Subcutaneous adipose tissue (tissue), 4 donors: ENCODE results near the gene NUP153. TPM values are rescaled to one million over a fixed set of nuclear protein-coding genes. Genes with fewer than 3 reads are reported as not detected.

Source experiments
- total RNA-seq, 4 donors: library from RNA; depleted of rRNA; stranded (reverse); fragments of >200 nt; gene quantifications; one replicate each; pipeline ENCODE4 v1.1.0, GENCODE V29; 2016
- TF ChIP-seq, protein P1 (sequence below): fragments of 450-650 bp; IDR thresholded peaks from one replicate; pipeline ENCODE4 v1.5.1; 2016; ENCODE audit warnings: low read depth, mild to moderate bottlenecking, control low read depth, antibody characterized with exemption, moderate library complexity

The NUP153 gene
- total RNA-seq, 4 donors from 2014 or later, result 30.3 to 48.3 (median 32.0) TPM

DNA sequence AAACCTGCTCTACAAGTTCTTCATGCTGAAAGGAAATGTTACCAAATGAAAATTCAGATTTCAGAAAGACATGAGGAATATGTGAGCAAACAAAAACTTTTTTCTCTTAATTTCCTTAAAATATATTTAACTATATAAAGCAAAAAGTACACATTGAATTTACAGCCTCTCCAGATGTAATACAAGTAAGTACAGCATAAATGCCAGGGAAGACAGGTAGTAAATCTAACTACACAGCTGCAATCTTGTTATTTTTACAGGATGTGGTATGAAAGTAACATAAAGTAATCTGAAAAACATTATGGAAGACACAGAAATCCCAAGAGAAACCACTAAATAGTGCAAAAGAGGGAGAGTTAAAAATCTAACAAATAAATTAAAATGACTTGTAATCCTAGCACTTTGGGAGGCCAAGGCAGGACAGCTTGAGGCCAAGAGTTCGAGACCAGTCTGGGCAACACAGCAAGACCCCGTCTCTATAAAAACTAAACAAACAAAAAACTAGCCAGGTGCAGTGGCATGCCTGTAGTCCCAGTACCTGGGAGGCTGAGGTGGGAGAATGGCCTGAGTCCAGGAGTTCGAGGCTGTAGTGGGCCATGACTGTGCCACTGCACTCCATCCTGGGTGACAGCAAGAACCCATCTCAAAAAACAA is 55.9 kb downstream of the NUP153 start:
- TF ChIP-seq, protein P1, sequence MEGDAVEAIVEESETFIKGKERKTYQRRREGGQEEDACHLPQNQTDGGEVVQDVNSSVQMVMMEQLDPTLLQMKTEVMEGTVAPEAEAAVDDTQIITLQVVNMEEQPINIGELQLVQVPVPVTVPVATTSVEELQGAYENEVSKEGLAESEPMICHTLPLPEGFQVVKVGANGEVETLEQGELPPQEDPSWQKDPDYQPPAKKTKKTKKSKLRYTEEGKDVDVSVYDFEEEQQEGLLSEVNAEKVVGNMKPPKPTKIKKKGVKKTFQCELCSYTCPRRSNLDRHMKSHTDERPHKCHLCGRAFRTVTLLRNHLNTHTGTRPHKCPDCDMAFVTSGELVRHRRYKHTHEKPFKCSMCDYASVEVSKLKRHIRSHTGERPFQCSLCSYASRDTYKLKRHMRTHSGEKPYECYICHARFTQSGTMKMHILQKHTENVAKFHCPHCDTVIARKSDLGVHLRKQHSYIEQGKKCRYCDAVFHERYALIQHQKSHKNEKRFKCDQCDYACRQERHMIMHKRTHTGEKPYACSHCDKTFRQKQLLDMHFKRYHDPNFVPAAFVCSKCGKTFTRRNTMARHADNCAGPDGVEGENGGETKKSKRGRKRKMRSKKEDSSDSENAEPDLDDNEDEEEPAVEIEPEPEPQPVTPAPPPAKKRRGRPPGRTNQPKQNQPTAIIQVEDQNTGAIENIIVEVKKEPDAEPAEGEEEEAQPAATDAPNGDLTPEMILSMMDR, result no peak

DNA sequence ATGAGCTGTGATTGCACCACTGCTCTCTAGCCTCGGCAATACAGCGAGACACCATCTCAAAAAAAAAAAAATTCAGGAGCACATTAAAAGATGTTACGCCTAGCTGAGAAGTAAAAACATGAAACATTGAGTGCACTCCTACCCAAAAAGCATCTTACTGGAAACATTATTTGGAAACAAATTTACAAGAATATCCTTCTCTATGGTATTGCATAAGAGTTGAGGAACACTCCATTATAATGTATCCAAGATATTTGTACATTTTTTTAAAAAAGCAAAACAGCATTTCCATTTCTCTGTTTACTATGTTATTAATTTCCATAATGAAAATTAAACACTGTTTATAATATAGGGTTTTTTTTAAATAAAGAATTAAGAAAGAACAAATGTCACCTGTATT is 58.0 kb downstream of the NUP153 start:
- TF ChIP-seq, protein P1, result no peak

DNA sequence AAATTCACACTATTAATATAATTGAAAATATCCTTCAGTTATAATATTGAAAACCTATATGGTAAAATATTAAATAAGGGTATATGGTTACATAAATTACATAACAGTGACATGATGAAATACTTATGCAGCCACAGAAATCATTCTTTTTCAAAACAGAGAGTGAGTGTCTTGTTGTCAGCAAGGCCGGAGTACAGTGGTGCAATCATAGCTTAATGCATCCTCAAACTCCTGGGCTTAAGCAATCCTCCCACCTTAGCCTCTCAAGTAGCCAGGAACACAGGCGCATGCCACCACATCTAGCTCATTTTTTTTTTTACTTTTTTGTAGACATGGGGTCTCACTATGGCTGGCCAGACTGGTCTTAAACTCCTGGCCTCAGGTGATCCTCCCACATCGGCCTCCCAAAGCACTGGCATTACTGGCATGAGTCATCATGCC is 66.2 kb downstream of the NUP153 start:
- TF ChIP-seq, protein P1, result no peak

DNA sequence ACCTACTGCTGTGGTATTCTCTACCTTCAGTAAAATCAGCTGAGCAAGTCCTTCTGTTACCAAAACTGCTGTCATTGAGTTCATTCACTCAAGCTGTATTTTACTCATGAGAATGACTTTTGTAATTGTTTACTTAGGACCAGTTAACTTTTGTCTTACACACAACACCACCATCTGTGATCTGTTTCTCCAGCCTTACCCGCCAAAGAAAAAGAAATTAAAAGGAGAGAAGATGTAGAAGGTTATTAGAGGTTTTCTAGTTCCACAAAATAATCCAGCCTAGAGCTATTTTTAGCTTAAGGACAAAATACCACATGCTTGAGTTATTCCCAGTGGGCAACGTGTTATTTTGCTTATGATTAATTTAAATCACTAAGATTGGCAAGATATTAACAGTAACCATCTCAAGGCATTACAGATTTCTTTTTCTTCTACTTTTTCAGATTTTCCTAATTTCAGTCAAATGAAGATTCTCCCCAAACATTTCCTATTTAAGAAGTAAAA is 68.5 kb downstream of the NUP153 start:
- TF ChIP-seq, protein P1, result no peak

DNA sequence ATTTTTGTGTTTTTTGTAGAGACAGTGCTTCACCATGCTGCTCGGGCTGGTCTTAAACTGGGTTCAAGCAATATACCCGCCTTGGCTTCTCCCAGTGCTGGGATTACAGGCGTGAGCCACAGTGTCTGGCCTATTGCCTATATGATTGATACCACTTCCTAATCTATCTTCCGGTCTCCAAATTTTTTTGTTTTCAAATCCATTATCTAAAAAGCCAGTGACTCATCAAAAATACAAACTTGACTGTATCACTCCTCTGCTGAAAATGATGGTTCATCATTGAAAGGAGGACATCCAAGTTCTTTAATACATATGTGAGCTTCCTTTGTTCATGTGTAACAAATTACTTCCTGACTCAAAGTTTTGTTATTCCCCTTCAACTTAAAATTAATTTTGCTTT is 71.2 kb downstream of the NUP153 start:
- TF ChIP-seq, protein P1, result no peak

DNA sequence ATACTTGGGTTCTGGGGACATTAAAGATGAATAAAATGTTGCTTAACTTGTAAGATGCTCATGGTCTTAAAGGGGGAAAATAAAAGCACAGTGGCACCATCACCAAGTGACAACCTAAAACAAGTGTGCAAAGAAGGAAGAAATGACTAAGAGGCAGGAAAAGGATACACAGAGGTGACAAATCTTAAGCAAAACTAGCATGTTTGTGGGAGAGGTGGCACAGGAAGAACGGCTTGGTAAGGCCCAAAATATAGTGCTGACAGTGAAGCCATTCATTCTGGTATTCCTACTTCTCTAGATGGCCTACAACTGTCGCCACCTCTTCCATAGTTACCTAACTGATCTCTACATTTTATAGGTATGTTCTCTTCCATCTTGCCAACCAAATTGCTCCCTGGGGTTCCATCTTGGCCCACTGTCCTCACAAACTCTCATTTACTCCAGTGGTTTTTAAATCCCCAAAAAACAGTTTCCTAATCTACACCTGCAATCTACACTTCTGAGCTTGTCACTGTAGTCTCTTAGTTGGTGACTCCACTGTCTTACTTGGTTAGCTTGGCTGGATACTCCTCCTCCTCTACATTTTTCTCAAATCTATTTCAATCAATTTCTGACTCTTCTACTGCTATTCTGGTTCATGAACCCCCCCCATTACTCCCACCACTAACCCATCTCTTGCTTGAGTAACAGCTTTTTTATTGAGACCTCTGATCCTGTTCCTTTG is 73.1 kb downstream of the NUP153 start:
- TF ChIP-seq, protein P1, result no peak

DNA sequence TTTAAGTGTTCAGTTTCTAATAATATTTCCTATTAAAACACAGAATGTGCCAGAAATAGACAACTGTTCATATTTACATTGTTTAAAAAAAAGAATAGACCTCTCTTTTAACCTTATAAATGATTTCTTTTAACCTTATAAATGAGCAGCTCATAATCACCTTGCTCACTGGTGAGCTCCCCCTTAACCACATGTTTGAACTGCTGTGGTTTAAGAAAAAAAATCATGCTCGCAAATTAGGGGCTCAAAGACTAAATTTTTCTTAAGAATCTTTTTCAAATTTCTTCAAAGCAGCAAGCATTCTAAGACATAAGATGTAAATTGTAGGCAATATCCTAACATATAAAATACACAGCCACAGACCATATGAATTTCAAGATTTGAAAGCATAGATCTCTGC is 73.8 kb downstream of the NUP153 start:
- TF ChIP-seq, protein P1, result no peak
